Measurements from ENCODE around the gene METTL25.
A peak's percentile ranks its signal among the peaks of the same experiment; 100 is the strongest.
"Not testable (repeated sequence)": the region's sequence is repeated elsewhere in the genome, so short reads cannot be mapped to it uniquely, and the experiment has no call there.

The METTL25 gene

GRCh38 chr12:82358200-82359114 lies at the start of gene METTL25, which contains the start of gene CCDC59:
Gene METTL25, plus strand, starts transcription at chr12:82358529. Its CDS starts 37 bp downstream, at chr12:82358566.
Gene CCDC59, minus strand, starts transcription at chr12:82358387. Its CDS starts 11 bp downstream, at chr12:82358376.
- peak; percentile 90 to 96 (median 93) for DNase-seq (ENCODE audit: low read depth in 2 of 3, low spot score in 2 of 3)

- DNase-seq (ENCODE audit: low read depth in 2 of 3, low spot score in 2 of 3): no peak
These were observed 43.9 kb upstream of the METTL25 start for GRCh38 chr12:82314406-82314892.

GRCh38 chr12:82319276-82319675 lies 39.1 kb upstream of the METTL25 start:
- DNase-seq (ENCODE audit: low read depth in 2 of 3, low spot score in 2 of 3): no peak

- no peak for DNase-seq (ENCODE audit: low read depth in 2 of 3, low spot score in 2 of 3)
These were observed 32.6 kb upstream of the METTL25 start for GRCh38 chr12:82325540-82326336.

- DNase-seq (ENCODE audit: low read depth in 2 of 3, low spot score in 2 of 3): no peak
These were observed 31.3 kb upstream of the METTL25 start for GRCh38 chr12:82326905-82327503.

- DNase-seq (ENCODE audit: low read depth in 2 of 3, low spot score in 2 of 3): no peak
These were observed 30.5 kb upstream of the METTL25 start for GRCh38 chr12:82327861-82328260.

- no peak for DNase-seq (ENCODE audit: low read depth in 2 of 3, low spot score in 2 of 3)
These were observed 28.8 kb upstream of the METTL25 start for GRCh38 chr12:82329508-82329907.

- DNase-seq (ENCODE audit: low read depth in 2 of 3, low spot score in 2 of 3): no peak
These were observed 8.2 kb upstream of the METTL25 start for GRCh38 chr12:82350161-82350560.

GRCh38 chr12:82351390-82351789 lies 6.9 kb upstream of the METTL25 start:
- DNase-seq (ENCODE audit: low read depth in 2 of 3, low spot score in 2 of 3): no peak

GRCh38 chr12:82357340-82357739 lies 989 bp upstream of the METTL25 start:
- DNase-seq (ENCODE audit: low read depth in 2 of 3, low spot score in 2 of 3): no peak

GRCh38 chr12:82357845-82358199 lies 507 bp upstream of the METTL25 start:
- no peak for DNase-seq (ENCODE audit: low read depth in 2 of 3, low spot score in 2 of 3)

- no peak for DNase-seq (ENCODE audit: low read depth in 2 of 3, low spot score in 2 of 3)
These were observed 768 bp downstream of the METTL25 start for GRCh38 chr12:82359115-82359478.

GRCh38 chr12:82360834-82361233 lies 2.5 kb downstream of the METTL25 start:
- DNase-seq (ENCODE audit: low read depth in 2 of 3, low spot score in 2 of 3): not testable (repeated sequence)

GRCh38 chr12:82361461-82361915 lies 3.2 kb downstream of the METTL25 start:
- no peak for DNase-seq (ENCODE audit: low read depth in 2 of 3, low spot score in 2 of 3)

GRCh38 chr12:82363990-82364389 lies 5.7 kb downstream of the METTL25 start:
- no peak for DNase-seq (ENCODE audit: low read depth in 2 of 3, low spot score in 2 of 3)

GRCh38 chr12:82366197-82366596 lies 7.9 kb downstream of the METTL25 start:
- DNase-seq (ENCODE audit: low read depth in 2 of 3, low spot score in 2 of 3): no peak

GRCh38 chr12:82375201-82375600 lies 16.9 kb downstream of the METTL25 start:
- DNase-seq (ENCODE audit: low read depth in 2 of 3, low spot score in 2 of 3): no peak

GRCh38 chr12:82378997-82379396 lies 20.7 kb downstream of the METTL25 start:
- DNase-seq (ENCODE audit: low read depth in 2 of 3, low spot score in 2 of 3): no peak

GRCh38 chr12:82383930-82384552 lies 25.7 kb downstream of the METTL25 start:
- no peak for DNase-seq (ENCODE audit: low read depth in 2 of 3, low spot score in 2 of 3)

GRCh38 chr12:82398879-82399278 lies 40.5 kb downstream of the METTL25 start:
- DNase-seq (ENCODE audit: low read depth in 2 of 3, low spot score in 2 of 3): no peak

- no peak for DNase-seq (ENCODE audit: low read depth in 2 of 3, low spot score in 2 of 3)
These were observed 42.5 kb downstream of the METTL25 start for GRCh38 chr12:82400819-82401218.
